ENCODE results near the gene MUC5B.

Gene MUC5B

DNA sequence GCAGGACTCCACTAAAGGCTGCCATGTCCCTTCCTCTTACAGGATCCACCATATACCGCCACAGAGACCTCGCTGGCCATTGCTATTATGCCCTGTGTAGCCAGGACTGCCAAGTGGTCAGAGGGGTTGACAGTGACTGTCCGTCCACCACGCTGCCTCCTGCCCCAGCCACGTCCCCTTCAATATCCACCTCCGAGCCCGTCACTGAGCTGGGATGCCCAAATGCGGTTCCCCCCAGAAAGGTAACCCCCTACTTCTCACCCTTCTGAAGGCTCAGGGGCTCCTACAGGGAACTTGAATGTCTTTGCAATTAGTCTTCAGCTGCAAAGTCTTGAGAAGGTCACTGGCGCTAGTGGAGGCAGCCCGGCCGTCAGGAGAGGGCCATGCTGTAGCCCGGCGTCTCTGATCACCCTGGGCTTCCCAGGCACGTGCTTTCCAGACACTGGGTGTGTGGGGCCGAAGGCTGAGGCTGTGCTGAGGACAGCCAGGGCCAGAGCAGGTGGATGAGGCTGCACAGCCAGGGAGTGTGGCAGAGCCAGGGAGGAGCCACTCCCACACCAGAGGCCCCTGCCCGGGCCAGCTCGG is 30.0 kb upstream of the MUC5B start:
- DNase-seq (ENCODE audit: insufficient read length, low spot score), result no peak
- TF ChIP-seq POU2F2 (IDR thresholded peaks at IDR 0.05; ENCODE audit: low read depth, low read length) (no peak), SPI1 (IDR thresholded peaks at IDR 0.05; ENCODE audit: low read depth, low read length) (no peak), PAX5 (IDR thresholded peaks at IDR 0.05; ENCODE audit: insufficient read depth, low read length, severe bottlenecking) (no peak), TAF1 (IDR thresholded peaks at IDR 0.05; ENCODE audit: low read depth, low read length) (no peak), POLR2A (IDR thresholded peaks at IDR 0.05; ENCODE audit: low read depth, low read length) (no peak), POLR2AphosphoS5 (IDR thresholded peaks at IDR 0.05; ENCODE audit: low read depth, low read length) (no peak)

DNA sequence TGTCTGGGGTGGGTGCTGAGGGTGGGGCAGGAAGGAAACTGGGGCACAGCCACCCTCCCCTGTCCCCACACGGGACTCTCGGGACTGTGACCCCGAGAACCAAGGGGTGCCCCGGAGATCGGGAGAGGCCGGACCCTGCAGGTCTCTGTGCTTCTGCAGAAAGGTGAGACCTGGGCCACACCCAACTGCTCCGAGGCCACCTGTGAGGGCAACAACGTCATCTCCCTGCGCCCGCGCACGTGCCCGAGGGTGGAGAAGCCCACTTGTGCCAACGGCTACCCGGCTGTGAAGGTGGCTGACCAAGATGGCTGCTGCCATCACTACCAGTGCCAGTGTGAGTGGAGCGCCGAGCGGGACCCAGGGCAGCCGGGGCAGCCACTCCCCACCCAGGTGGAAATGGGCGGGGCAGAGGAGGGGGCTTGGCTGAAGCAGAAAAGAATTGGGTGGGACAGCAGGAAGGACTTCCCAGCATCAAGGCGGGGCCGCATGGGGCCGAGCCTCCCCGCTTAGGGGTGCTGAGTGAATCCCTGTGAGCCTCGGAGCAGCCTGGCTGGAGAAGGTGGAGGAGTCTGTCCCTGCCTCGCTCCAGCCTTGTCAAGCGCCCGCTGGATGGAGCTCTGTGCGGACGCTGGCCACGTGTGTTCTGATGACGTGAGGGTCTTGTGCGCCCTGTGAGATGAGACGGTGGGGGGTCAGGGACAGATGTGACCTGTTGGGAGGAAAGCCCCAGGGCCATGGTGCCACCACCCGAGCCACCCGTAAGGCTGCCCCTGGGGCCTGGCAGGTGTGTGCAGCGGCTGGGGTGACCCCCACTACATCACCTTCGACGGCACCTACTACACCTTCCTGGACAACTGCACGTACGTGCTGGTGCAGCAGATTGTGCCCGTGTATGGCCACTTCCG is 29.3 kb upstream of the MUC5B start:
- DNase-seq (ENCODE audit: insufficient read length, low spot score) (no peak), FAIRE-seq (no peak)
- TF ChIP-seq POLR2AphosphoS5 (IDR thresholded peaks at IDR 0.05; ENCODE audit: low read depth, low read length), result no peak
- no peak for TF ChIP-seq SPI1 (IDR thresholded peaks at IDR 0.05; ENCODE audit: low read depth, low read length)
- TF ChIP-seq PAX5 (IDR thresholded peaks at IDR 0.05; ENCODE audit: insufficient read depth, low read length, severe bottlenecking), result no peak
- no peak for TF ChIP-seq TAF1 (IDR thresholded peaks at IDR 0.05; ENCODE audit: low read depth, low read length)
- no peak for TF ChIP-seq POLR2A (IDR thresholded peaks at IDR 0.05; ENCODE audit: low read depth, low read length)
- no peak for TF ChIP-seq POU2F2 (IDR thresholded peaks at IDR 0.05; ENCODE audit: low read depth, low read length)

More for the DNA sequence above, 30.0 kb upstream of the MUC5B start:
- no peak for FAIRE-seq

DNA sequence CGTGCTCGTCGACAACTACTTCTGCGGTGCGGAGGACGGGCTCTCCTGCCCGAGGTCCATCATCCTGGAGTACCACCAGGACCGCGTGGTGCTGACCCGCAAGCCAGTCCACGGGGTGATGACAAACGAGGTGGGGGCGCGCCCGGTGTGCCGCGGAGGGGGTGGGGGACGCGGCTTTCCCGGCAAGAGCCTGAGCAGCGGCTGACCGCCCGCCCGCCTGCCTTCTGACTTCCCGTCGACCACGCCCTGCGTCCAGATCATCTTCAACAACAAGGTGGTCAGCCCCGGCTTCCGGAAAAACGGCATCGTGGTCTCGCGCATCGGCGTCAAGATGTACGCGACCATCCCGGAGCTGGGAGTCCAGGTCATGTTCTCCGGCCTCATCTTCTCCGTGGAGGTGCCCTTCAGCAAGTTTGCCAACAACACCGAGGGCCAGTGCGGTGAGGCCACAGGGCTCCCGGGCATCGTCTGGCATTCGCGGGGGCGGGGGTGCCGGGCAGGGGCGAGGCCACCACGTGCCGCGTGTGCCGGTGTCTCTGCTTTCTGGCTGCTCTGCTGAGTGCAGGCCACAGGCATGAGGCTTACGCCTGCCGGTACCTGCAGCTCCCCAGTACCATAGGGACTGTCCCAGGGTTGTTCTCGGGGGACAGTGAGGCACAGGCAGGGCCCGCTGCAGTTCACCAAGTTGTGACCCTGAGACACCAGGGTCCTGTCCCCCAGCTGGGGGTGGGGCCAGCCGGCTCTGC is 28.5 kb upstream of the MUC5B start:
- FAIRE-seq, result no peak

DNA sequence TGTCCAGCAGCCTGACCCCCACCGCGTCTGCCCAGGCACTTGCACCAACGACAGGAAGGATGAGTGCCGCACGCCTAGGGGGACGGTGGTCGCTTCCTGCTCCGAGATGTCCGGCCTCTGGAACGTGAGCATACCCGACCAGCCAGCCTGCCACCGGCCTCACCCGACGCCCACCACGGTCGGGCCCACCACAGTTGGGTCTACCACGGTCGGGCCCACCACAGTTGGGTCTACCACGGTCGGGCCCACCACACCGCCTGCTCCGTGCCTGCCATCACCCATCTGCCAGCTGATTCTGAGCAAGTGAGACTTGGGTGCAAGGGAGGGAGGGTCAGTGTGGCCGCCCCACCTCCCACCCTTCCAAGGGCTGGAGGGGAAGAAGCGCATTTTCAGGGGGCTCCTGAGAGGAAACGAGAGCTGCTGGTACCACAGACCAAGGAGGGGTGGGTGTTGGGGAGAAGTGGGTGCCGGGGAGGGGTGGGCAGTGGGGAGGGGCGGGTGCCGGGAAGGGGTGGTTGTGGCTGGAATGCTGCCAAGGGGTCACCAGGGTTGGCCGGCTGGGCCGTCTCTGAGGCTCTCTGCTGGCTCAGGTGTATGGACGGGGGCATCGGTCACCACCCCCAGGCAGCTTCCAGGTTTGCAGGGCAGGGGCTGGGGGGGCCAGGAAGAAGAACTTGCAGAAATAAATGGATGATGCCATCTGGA is 27.7 kb upstream of the MUC5B start:
- DNase-seq (ENCODE audit: insufficient read length, low spot score), result no peak

More for the DNA sequence above, 28.5 kb upstream of the MUC5B start:
- TF ChIP-seq POU2F2 (IDR thresholded peaks at IDR 0.05; ENCODE audit: low read depth, low read length) (no peak), PAX5 (IDR thresholded peaks at IDR 0.05; ENCODE audit: insufficient read depth, low read length, severe bottlenecking) (no peak), POLR2AphosphoS5 (IDR thresholded peaks at IDR 0.05; ENCODE audit: low read depth, low read length) (no peak), TAF1 (IDR thresholded peaks at IDR 0.05; ENCODE audit: low read depth, low read length) (no peak), SPI1 (IDR thresholded peaks at IDR 0.05; ENCODE audit: low read depth, low read length) (no peak), POLR2A (IDR thresholded peaks at IDR 0.05; ENCODE audit: low read depth, low read length) (no peak)
- DNase-seq (ENCODE audit: insufficient read length, low spot score), result no peak

DNA sequence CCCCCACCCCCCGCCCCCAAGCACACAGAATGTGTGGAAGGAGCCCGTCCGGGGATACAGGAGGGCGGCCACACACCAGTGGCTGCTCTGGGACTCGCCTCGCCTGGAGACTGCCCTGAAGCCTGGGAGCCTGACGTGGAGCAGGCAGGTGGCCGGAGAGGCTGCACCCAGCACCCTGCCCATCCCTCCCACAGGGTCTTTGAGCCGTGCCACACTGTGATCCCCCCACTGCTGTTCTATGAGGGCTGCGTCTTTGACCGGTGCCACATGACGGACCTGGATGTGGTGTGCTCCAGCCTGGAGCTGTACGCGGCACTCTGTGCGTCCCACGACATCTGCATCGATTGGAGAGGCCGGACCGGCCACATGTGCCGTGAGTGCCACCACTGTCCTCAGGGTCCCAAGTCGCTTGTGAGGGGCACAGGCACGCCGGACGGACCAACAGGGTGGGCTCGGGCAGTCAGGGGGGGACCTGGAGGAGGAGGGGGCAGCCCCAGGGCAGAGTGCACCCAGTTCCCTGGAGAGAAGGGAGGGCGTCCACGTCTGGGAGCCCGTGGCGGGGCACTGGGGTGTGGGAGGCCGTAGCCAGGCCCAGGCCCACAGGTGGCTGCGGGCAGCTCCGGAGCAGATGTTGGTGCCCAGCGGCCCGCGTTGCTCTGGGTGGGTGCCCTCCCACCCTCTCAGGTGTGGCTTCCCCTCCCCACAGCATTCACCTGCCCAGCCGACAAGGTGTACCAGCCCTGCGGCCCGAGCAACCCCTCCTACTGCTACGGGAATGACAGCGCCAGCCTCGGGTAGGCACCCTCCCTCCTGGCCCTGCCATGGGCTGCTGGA is 27.0 kb upstream of the MUC5B start:
- FAIRE-seq, result no peak
- no peak for DNase-seq (ENCODE audit: insufficient read length, low spot score)
- TF ChIP-seq TAF1 (IDR thresholded peaks at IDR 0.05; ENCODE audit: low read depth, low read length) (no peak), POLR2A (IDR thresholded peaks at IDR 0.05; ENCODE audit: low read depth, low read length) (no peak)

More for the DNA sequence above, 27.7 kb upstream of the MUC5B start:
- no peak for FAIRE-seq
- TF ChIP-seq POU2F2 (IDR thresholded peaks at IDR 0.05; ENCODE audit: low read depth, low read length) (no peak), PAX5 (IDR thresholded peaks at IDR 0.05; ENCODE audit: insufficient read depth, low read length, severe bottlenecking) (no peak), TAF1 (IDR thresholded peaks at IDR 0.05; ENCODE audit: low read depth, low read length) (no peak), SPI1 (IDR thresholded peaks at IDR 0.05; ENCODE audit: low read depth, low read length) (no peak), POLR2A (IDR thresholded peaks at IDR 0.05; ENCODE audit: low read depth, low read length) (no peak), POLR2AphosphoS5 (IDR thresholded peaks at IDR 0.05; ENCODE audit: low read depth, low read length) (no peak)

DNA sequence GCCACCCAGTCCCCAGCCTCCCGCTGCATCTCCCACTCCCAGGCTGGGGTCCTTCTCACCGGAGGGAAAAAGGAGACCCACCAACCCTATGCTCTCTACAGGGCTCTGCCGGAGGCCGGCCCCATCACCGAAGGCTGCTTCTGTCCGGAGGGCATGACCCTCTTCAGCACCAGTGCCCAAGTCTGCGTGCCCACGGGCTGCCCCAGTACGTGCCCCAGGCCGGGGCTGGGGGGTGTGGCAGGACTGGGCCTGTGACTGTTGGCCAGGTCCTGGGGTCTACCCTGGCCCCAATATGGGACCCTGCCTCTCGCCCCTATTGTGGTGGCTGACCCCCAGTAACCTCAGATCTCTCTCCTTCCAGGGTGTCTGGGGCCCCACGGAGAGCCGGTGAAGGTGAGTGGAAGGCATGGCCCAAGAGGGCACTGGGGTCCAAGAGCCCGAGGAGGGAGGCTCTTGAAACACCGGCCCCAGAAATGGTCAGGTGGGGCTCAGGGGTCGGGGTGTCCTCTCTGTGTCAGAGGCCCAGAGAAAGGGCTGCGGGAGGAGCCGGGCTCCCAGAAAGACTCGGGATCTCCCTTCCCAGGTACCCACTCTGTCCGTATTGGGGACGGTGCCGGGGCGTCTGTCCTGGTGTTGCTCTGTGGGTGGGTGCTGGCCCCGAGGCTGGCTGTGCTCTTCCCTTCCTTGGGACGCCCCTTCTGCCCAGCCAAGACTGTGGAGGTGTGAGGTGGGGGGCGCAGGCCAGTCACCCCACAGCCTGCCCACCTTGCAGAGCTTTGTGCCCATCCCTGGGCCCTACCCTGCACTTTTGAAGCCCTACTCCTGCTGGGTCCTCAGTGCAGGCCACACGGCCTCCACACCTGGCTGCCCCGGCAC is 26.1 kb upstream of the MUC5B start:
- DNase-seq (ENCODE audit: insufficient read length, low spot score) (no peak), FAIRE-seq (no peak)
- no peak for TF ChIP-seq POU2F2 (IDR thresholded peaks at IDR 0.05; ENCODE audit: low read depth, low read length)
- no peak for TF ChIP-seq SPI1 (IDR thresholded peaks at IDR 0.05; ENCODE audit: low read depth, low read length)
- no peak for TF ChIP-seq TAF1 (IDR thresholded peaks at IDR 0.05; ENCODE audit: low read depth, low read length)
- TF ChIP-seq POLR2A (IDR thresholded peaks at IDR 0.05; ENCODE audit: low read depth, low read length), result no peak
- no peak for TF ChIP-seq PAX5 (IDR thresholded peaks at IDR 0.05; ENCODE audit: insufficient read depth, low read length, severe bottlenecking)
- TF ChIP-seq POLR2AphosphoS5 (IDR thresholded peaks at IDR 0.05; ENCODE audit: low read depth, low read length), result no peak

DNA sequence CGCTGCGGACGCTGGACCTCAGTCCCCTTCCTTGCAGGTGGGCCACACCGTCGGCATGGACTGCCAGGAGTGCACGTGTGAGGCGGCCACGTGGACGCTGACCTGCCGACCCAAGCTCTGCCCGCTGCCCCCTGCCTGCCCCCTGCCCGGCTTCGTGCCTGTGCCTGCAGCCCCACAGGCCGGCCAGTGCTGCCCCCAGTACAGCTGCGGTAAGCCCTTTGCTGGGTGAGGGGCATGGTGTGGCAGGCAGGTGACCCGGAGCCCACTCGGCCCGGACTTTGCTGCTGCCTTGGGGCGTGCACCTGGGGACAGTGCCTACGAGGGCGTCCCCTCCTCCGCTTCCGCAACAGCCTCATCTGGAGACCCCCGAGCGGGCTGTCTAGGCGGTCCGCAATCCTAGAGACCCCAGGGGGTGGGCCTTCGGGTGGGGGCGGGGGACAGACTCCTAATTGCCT is 25.4 kb upstream of the MUC5B start:
- TF ChIP-seq POLR2A (IDR thresholded peaks at IDR 0.05; ENCODE audit: low read depth, low read length), result no peak
- TF ChIP-seq SPI1 (IDR thresholded peaks at IDR 0.05; ENCODE audit: low read depth, low read length), result no peak
- TF ChIP-seq POU2F2 (IDR thresholded peaks at IDR 0.05; ENCODE audit: low read depth, low read length), result no peak
- TF ChIP-seq PAX5 (IDR thresholded peaks at IDR 0.05; ENCODE audit: insufficient read depth, low read length, severe bottlenecking), result no peak
- TF ChIP-seq TAF1 (IDR thresholded peaks at IDR 0.05; ENCODE audit: low read depth, low read length), result no peak
- no peak for TF ChIP-seq POLR2AphosphoS5 (IDR thresholded peaks at IDR 0.05; ENCODE audit: low read depth, low read length)
- no peak for DNase-seq (ENCODE audit: insufficient read length, low spot score)
- no peak for FAIRE-seq
